Measurements from ENCODE around the gene DDI1. TPM values are rescaled to one million over a fixed set of nuclear protein-coding genes. Genes with fewer than 3 reads are reported as not detected.
A peak's percentile ranks its signal among the peaks of the same experiment; 100 is the strongest.

The DDI1 gene
- total and polyA plus RNA-seq, 9 of the 15 experiments (the other 6 are each of a cell fraction or from before 2014, with no cell fraction given) = not detected

DNA sequence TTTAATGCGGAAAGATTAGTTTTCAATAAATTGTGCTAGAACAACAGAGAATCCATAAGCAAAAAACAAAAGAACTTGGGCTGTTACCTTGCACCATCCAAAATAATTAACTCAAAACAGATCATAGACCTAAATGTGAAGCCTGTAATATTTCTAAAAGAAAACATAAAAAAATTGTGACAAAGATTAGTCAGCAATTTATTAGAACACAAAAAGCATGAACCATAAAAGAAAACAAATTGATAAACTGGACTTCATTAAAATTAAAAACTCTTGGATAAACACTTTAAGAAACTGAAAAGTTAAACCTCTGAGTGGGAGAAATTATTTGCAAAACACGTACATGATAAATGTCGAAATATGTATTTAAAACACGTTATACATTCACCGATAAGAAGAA is 21.5 kb downstream of the DDI1 start:
- Histone ChIP-seq H3K36me3 (ENCODE audit: control insufficient read depth, insufficient read depth, low read length) (no peaks in the 10 kb centered on the region), H2AFZ (ENCODE audit: low read depth, low read length) (no peak overlapping the region), H3K27me3 (ENCODE audit: control insufficient read depth in 2 of 2, insufficient read depth in 2 of 2, low read length in 2 of 2) (no peaks in the 10 kb centered on the region), H3K9me3 (replicated peaks; ENCODE audit: control insufficient read depth, insufficient read depth, low read depth, low read length) (no peaks in the 10 kb centered on the region), H3K79me2 (ENCODE audit: control insufficient read depth, insufficient read depth, low read length) (no peaks in the 10 kb centered on the region), H3K27ac (ENCODE audit: extremely low read depth, low read depth, low read length) (no peak overlapping the region), H3K4me2 (ENCODE audit: insufficient read depth, low read length) (no peak overlapping the region), H4K20me1 (replicated peaks; ENCODE audit: control insufficient read depth, insufficient read depth, low read length) (no peaks in the 10 kb centered on the region), H3K9ac (ENCODE audit: insufficient read depth in 1 of 2, low read depth in 2 of 2, low read length in 2 of 2) (no peak overlapping the region), H3K4me3 (no peak overlapping the region), H3K4me1 (replicated peaks in 1 of 2; ENCODE audit: control insufficient read depth in 2 of 2, insufficient read depth in 2 of 2, low read length in 2 of 2) (no peaks in the 10 kb centered on the region), H3K9me1 (ENCODE audit: control insufficient read depth, insufficient read depth, low read length) (no peaks in the 10 kb centered on the region)
- intact Hi-C loops (cut with micrococcal nuclease) = no loop called here
- ATAC-seq (no peak), FAIRE-seq (no peak), DNase-seq (ENCODE audit: extremely low read depth in 1 of 4, low spot score in 3 of 4) (no peak)
- TF ChIP-seq ZNF316 (IDR thresholded peaks at IDR 0.05) = peak; percentile 57
- no peak for TF ChIP-seq ZNF280B (CRISPR knock-in tag; IDR thresholded peaks at IDR 0.05)
- TF ChIP-seq KDM1A (IDR thresholded peaks at IDR 0.05) = no peak
- ChIA-PET CTCF (ENCODE audit: low intra/inter-chr PET ratio) (no interaction called here), POLR2A (no interaction called here)
- BruUV-seq (replicated peaks) = no TSS peak
- in situ Hi-C loops (cut with MboI) = no loop called here
- 1% methylated on average over 5 of the region's 5 CpGs for WGBS (ENCODE audit: insufficient coverage, low coverage, missing lambda C conversion rate)

DNA sequence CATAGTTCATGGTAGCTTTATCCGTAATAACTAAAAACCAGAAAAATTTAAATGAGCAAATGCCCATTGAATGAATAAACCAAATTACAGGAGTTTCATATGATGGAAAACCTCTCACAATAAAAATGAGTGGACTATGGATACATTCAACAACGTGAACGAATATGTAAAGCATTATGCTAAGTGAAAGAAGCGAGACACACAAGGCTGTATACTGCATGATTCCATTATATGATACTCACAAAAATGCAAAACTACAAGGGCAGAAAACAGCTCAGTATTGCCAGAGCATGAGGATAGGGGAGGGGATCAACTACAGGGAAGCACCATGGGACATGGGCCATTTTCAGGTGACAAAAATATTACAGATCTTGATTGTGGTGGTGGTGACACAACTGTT is 22.2 kb downstream of the DDI1 start:
- Histone ChIP-seq H3K9me1 (ENCODE audit: control insufficient read depth, insufficient read depth, low read length) (no peaks in the 10 kb centered on the region), H3K27me3 (ENCODE audit: control insufficient read depth in 2 of 2, insufficient read depth in 2 of 2, low read length in 2 of 2) (no peaks in the 10 kb centered on the region), H3K4me3 (no peak overlapping the region), H3K27ac (ENCODE audit: extremely low read depth, low read depth, low read length) (no peak overlapping the region), H3K4me1 (replicated peaks in 1 of 2; ENCODE audit: control insufficient read depth in 2 of 2, insufficient read depth in 2 of 2, low read length in 2 of 2) (no peaks in the 10 kb centered on the region), H3K36me3 (ENCODE audit: control insufficient read depth, insufficient read depth, low read length) (no peaks in the 10 kb centered on the region), H3K79me2 (ENCODE audit: control insufficient read depth, insufficient read depth, low read length) (no peaks in the 10 kb centered on the region), H3K9me3 (replicated peaks; ENCODE audit: control insufficient read depth, insufficient read depth, low read depth, low read length) (no peaks in the 10 kb centered on the region), H3K4me2 (ENCODE audit: insufficient read depth, low read length) (no peak overlapping the region), H2AFZ (ENCODE audit: low read depth, low read length) (no peak overlapping the region), H4K20me1 (replicated peaks; ENCODE audit: control insufficient read depth, insufficient read depth, low read length) (no peaks in the 10 kb centered on the region), H3K9ac (ENCODE audit: insufficient read depth in 1 of 2, low read depth in 2 of 2, low read length in 2 of 2) (no peak overlapping the region)
- DNase-seq (ENCODE audit: extremely low read depth in 1 of 4, low spot score in 3 of 4) (no peak), FAIRE-seq (no peak), ATAC-seq (no peak)
- no TSS peak for BruUV-seq (replicated peaks)
- in situ Hi-C loops (cut with MboI) = no loop called here
- CTCF ChIA-PET (ENCODE audit: low intra/inter-chr PET ratio) = no interaction called here
- TF ChIP-seq NELFE (IDR thresholded peaks at IDR 0.05; ENCODE audit: insufficient read depth, insufficient read length) (no peak), MAX (CRISPR knock-in tag; IDR thresholded peaks at IDR 0.05) (no peak), TEAD1 (CRISPR knock-in tag; IDR thresholded peaks at IDR 0.05) (no peak), ETV6 (IDR thresholded peaks at IDR 0.05; ENCODE audit: borderline replicate concordance in 1 of 2, low read depth in 2 of 2, low read length in 1 of 2) (no peak), ETV6 (CRISPR knock-in tag; IDR thresholded peaks at IDR 0.05; ENCODE audit: borderline replicate concordance) (no peak), ETS2 (tag; IDR thresholded peaks at IDR 0.05; ENCODE audit: borderline replicate concordance, poor library complexity, severe bottlenecking) (no peak), SMARCA4 (IDR thresholded peaks at IDR 0.05) (no peak), RBBP5 (IDR thresholded peaks at IDR 0.05; ENCODE audit: borderline replicate concordance, insufficient read depth, low read length, poor library complexity, severe bottlenecking) (no peak)
- TF ChIP-seq, protein P1, sequence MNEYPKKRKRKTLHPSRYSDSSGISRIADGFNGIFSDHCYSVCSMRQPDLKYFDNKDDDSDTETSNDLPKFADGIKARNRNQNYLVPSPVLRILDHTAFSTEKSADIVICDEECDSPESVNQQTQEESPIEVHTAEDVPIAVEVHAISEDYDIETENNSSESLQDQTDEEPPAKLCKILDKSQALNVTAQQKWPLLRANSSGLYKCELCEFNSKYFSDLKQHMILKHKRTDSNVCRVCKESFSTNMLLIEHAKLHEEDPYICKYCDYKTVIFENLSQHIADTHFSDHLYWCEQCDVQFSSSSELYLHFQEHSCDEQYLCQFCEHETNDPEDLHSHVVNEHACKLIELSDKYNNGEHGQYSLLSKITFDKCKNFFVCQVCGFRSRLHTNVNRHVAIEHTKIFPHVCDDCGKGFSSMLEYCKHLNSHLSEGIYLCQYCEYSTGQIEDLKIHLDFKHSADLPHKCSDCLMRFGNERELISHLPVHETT (CRISPR knock-in tag; conservative IDR thresholded peaks at IDR 0.05 in 1 of 2, IDR thresholded peaks at IDR 0.05 in 1 of 2) = no peak
- WGBS (ENCODE audit: insufficient coverage, low coverage, missing lambda C conversion rate) = 0% methylated on average over 4 of the region's 4 CpGs
- POLR2A ChIA-PET = no interaction called here
- intact Hi-C loops (cut with micrococcal nuclease) = no loop called here
